Hypothalamus (tissue), 51 donors: ENCODE data around the gene EIF4A3.
A peak's percentile ranks its signal among the peaks of the same experiment; 100 is the strongest.
"Not testable (repeated sequence)": the region's sequence is repeated elsewhere in the genome, so short reads cannot be mapped to it uniquely, and the experiment has no call there.

Experiments used
- DNase-seq, 51 donors: peaks; one replicate each; lab custom pipeline; 2025; lab: John Stamatoyannopoulos, UW

The EIF4A3 gene

DNA sequence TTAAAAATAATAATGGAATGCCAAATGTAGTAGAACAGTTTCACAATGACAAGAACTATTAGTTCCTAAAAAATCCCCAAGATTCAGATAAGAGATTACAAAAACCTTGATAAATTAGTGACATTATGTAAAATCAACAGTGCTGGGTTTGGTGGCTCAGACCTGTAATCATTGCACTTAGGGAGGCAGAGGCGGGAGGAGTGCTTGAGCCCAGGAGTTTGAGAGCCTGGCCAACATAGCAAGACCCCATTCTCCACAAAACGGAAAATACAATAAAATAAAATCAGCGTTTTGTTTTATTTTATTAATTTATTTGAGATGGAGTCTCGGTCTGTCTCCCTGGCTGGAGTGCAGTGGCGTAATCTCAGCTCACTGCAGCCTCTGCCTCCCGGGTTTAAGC is 27.0 kb upstream of the EIF4A3 start:
- no peak for DNase-seq

DNA sequence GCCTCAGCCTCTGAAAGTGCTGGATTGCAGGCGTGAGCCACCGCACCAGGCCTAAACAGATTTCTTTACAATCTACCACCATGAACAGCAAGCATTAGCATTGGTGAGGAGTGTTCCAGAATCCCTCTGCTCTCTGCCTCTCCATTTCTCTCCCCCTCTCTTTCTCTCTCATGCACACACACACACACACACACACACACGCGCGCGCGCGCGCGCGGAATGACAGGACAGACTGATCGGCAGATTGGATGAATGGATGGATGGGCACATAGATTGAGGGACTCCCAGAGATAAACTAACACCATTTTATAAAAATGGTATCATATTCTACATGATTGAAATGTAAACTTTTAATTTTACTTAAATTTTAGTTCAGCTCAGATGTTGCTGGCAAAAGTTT is 26.2 kb upstream of the EIF4A3 start:
- DNase-seq, result no peak

DNA sequence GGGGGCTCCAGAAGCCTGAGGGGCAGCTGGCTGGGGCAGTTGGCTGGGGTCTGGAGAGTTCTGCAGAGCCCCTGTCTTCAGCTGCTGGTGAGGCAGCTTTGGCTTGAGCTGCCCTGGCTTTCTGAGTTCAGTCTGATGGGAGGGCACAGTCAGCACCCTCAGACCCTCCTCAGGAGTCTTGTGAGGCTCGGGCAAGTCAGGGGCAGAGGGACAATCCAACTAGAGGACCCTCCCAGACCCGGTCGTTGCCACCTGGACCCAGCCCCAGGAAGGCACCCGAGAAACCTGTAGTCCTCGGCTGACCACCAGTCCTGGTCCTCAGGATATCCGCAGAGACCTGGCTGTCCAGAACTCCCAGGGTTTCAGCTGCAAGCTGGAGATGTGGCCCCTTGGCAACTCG is 24.8 kb upstream of the EIF4A3 start:
- no peak for DNase-seq

- no peak for DNase-seq
These were observed 23.0 kb upstream of the EIF4A3 start, which contains the start of gene CARD14 for GRCh38 chr17:80169784-80170500. CARD14 (plus strand) TSS chr17:80170030; CDS start chr17:80181439, 11,409 bp downstream.

- DNase-seq, result no peak
These were observed 22.2 kb upstream of the EIF4A3 start for GRCh38 chr17:80169107-80169506.

GRCh38 chr17:80168371-80168770 is 21.4 kb upstream of the EIF4A3 start:
- no peak for DNase-seq

- DNase-seq, result no peak
These were observed 19.5 kb upstream of the EIF4A3 start for GRCh38 chr17:80166446-80166845.

GRCh38 chr17:80164185-80164584 is 17.3 kb upstream of the EIF4A3 start:
- peak in 4 of 51 donors; percentile 5 to 18 (median 8) for DNase-seq

- no peak for DNase-seq
These were observed 16.4 kb upstream of the EIF4A3 start for GRCh38 chr17:80163336-80163735.

DNA sequence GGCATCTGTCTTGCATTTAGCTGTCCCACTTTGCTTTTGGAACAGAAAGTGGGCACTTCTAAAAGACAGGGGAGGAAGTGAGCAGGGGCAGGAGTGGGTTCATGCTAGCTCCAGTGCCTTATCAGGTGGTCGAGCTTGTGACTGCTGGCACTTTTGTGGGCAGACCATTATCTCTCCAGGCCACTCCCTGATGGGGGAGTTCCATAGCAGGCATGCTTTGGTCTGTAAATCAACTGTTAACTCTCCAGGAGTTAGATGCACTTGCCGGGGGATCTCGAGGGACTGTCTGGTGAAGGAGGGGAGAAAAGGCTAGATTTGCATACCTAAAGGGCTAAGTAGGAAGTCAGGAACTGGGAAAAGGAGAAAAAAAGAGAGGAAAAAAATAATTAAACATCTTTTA is 13.6 kb upstream of the EIF4A3 start:
- no peak for DNase-seq

- DNase-seq, result no peak
These were observed 11.9 kb upstream of the EIF4A3 start for GRCh38 chr17:80158846-80159245.

- not testable (repeated sequence) for DNase-seq
These were observed 8.7 kb upstream of the EIF4A3 start for GRCh38 chr17:80155600-80155999.

- DNase-seq, result no peak
These were observed 7.2 kb upstream of the EIF4A3 start for GRCh38 chr17:80154166-80154565.

GRCh38 chr17:80153004-80153403 is 6.1 kb upstream of the EIF4A3 start:
- DNase-seq, result no peak

DNA sequence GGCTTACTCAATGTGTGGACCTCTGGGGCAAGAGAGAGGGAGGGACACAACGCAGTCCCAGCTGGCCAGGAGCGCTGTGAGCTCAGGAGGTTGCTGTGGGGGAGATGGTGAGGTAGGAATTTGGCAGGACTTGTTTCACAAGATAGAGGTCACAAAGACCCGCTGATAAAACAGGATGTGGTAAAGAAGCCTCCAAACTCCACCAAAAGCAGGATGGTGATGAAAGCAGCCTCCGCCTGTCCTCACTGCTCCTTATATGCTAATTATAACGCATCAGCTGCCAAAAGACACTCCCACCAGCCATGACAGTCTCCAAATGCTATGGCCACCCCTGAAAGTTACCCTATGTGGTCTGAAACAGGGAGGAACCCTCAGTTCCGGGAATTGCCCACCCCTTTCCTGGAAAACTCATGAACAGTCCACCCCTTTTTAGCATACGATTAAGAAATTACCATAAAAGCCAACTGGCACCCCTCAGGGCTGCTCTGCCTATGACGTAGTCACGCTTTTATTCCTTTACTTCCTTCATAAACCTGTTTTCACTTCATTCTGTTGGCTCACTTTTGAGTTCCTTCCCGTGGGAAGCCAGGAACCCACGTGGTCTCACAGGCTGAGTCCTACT is 5.3 kb upstream of the EIF4A3 start:
- no peak for DNase-seq

DNA sequence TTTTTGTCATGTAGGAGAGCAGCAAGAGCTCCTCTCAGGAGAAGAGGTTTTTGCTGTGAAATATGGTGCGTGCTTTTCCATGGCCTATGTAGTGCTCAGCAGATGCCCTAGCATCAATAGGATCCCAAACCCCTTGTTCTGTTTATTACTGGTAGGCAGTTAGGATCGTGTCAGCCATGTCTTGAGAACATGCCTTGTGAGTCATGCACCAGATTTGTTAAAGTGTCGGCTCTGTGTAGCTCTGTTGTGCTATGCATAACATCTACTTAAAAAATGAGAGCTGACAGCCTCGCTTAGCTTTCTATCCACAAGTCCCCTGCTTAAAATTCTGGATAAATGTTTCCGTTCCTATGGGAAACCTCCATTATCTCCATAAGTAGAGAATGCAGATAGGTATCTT is 4.4 kb upstream of the EIF4A3 start:
- peak in 2 of 51 donors; percentile 33 to 38 for DNase-seq

- peak in 13 of 51 donors; percentile 26 to 59 (median 41) for DNase-seq
These were observed 550 bp downstream of the EIF4A3 start for GRCh38 chr17:80146121-80147034.

DNA sequence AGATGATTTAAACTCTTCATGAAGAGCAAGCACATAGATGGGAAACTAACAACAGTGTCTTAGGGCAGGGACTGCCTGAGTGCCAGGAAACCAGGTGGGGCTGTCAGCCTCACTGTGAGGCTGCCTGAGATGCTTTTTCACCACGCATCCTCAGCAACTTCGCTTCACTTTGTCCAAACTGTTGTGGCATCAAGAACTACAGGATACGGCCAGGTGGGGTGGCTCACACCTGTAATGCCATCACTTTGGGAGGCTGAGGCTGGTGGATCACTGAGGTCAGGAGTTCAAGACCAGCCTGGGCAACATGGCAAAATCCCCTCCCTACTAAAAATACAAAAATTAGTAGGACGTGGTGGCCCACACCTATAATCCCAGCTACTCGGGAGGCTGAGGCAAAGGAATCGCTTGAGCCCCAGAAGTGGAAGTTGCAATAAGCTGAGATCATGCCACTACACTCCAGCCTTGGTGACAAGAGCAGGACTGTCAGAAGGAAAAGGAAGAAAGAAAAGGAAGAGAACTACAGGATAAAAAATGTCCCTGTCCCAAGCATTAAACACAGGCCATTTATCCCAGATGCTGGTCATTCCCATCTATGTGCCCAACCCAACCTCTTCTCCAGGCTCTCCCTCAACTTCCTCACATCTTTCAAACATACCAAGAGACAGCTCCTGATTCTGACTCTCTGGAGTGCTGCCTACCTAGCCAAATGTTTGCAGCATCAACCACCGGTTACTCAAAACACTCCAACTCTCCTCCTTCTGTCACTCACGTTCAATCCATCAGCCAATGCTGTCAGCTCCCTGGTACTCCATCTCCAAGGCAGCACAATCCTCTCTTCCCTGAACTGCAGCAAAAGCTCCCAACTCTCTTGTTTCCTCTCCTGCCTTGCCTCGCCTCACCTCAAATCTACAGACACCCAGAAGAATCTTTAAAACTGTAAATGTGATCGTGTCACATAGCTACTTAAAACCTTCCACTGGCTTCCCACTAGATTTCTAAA is 1.6 kb downstream of the EIF4A3 start:
- no peak for DNase-seq

GRCh38 chr17:80142929-80143328 is 4.0 kb downstream of the EIF4A3 start:
- DNase-seq, result no peak
